Left cardiac atrium (tissue), 4 donors: ENCODE data around the gene PI16. TPM values are rescaled to one million over a fixed set of nuclear protein-coding genes. Genes with fewer than 3 reads are reported as not detected.

Experiments used
- ATAC-seq, 2 donors: fragments of 200-7000 bp; cut with Tn5 transposase; one replicate each; pipeline ENCODE4 v1.9.1; 2020; ENCODE audit warnings: mild to moderate bottlenecking in 2 of 2, moderate library complexity in 2 of 2
- DNase-seq: peaks from one replicate; pipeline ENCODE4 v3.0.0-alpha.2; 2020
- intact Hi-C, 2 donors: fragments of 100-400 bp; cut with DNase I; formaldehyde crosslinking; loops; one replicate each; pipeline versions ENCODE4 v1.14.1 to v1.15.1; 2022 to 2023
- total RNA-seq, 2 donors: library from RNA; stranded (reverse); fragmentation: NEBNext Ultra II Directional; extraction: Animal tissue kit (Norgen Biotek cat#: 25700); gene quantifications; one replicate each; pipeline ENCODE4 v1.2.1, GENCODE V29; 2021
- donor health status: DM: no; HTN: yes; CAD: no.
- donor health status: DM: no; HTN: yes; CAD: no; lungs with severe emphysema.
- donor health status: DM: yes; HTN: yes; CAD: no.
- donor health status: Dilated cardiomyopathy.

The PI16 gene
- total RNA-seq, 2 donors from 2014 or later = 28.2 to 47.0 TPM

DNA sequence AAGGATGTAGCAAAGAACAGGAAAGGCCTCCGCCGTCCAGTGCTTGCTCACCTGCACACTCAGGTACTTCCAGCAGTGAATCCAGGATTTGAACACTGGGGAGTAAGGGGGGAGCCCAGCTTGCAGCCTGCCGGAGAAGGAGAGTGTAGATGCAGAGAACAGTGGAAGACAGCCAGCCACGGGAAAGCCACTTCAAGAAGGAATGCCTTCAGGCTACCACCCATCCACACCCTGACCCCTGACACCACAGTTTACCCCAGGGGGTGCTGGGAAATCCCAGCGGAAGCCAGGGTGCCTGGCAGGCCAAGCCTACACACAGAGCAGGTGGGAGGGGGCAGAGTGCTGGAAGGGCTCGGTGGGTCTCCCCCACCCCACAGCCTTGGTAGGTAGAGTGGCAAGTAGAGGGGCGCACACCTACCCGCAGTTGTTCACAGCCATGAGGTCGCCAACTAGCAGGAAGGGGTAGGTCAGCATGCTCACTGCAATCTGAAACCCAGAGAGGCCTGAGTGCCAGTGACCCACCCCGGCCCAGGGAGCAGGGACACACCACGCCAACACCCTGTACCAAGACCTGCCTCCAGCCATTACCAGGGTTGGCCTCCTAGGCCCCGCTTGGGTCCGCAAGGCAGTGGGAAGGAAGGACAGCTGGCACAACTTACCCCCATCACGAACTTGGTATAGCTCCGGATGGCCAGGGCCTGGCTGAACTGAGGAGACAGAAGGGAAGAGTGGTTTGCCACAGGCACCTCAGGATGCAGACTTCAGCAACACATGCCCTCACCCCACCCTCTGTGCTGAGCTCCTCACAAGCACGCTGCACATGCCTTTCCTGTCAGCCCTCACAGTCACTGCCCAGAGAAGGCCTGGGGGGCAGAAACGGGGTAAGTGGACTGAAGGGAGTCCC lies 15.7 kb downstream of the PI16 start:
- DNase-seq = no peak
- intact Hi-C loops = loop anchor here in 1 of 2 donors (10.0 kb wide), 1 partner anchor 65 kb away; no protein-coding TSS in a partner anchor
- ATAC-seq = no peak

DNA sequence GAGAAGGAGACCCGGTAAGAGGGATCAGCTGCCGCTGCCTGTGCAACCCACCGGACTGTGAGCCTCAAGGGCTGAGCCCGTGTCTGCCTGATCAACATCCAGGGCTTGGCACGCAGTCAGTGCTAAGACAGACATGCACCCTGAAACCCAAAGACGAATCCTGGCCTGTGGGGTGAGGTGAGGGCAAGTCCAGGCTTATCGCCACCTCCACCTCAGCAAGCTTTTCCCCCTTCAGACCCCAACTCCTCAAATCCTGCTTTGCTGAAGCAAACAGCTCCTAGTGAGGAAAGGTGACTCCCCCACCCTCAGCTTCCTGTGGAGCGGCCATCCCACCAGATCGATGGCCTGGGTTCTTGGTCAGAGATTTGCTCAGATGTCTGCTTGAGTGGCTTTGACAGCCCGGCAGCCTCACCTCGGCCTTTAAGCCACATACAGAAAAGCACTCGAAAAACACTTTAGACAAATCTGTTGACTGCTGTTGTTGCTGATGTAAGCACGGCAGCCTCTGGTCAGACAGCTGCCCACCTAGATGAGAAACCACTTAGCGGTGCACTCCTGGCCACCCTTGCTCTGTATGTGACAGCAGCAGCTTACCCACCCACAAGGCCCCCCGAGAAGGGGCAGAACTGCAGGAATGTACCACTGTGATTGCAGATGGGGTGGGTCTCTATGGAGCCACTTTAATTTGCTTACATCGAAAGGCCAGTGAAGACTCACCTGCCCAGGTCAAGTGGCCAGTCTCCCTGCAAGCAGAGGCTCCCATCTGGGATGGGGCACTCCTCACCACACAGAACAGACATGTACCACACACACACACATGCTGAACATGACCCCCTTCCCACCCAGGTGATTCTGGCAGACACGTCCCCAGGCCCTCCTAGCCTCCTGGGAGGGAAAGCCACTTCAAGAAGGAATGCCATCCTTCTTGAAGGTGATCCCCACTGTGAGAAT lies 16.6 kb downstream of the PI16 start:
- DNase-seq (no peak), ATAC-seq (no peak)
- intact Hi-C loops = no loop called here

DNA sequence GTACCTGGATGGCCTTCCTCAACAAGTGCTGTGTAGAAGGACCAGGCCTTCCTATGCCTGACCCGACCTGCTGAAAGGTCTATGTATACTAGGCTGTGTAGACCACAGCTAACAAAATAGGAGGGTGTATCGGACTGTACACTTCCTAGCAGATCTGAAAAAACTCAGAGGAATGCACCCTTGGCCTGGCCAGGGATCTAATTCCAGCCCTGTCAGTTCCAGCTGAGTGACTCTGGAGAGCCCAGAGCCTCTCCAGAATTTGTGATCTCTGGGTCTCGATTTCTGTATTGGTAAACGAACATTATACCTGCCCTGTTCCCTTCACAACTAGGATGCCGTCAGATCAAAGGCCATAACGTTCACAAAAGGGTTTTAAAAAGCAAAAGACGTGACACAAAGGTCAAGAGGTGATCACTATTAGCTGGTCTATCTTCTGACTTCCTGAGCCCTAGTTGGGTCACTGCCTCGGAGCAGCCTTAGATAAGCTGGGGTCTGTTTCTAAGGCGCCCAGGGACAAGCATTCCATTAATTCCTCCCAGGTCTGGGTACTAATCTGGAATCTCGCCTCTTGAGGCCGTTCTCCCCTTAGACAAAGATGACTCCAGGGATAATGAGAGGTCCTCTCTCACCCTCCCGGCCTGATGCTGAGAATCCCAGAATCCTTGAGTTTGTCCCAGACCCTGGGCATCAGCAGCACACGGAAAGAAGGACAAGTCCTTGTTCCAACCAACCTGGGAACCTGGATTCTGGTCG lies 17.6 kb downstream of the PI16 start:
- peak in 1 of 2 donors; percentile 22 for ATAC-seq
- intact Hi-C loops = no loop called here
- no peak for DNase-seq

DNA sequence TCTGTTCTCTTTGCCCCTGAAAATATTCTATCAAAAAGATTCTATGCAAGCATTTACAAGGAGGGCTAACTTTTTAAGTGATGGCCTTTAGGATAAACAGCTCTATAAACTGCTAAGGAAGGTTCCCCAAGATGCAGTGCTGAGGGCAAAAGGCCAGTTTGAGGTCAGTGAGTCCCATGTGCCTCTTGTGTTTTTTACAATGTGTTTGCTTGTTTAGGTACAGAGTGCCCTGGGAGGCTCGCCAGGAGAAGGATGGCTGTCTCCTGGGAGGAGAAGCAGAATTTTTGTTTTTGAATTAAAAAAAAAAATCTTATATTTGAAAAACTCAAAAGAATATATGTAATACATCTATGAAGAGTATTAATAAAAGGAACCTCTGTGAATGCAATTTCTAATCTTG lies 18.7 kb downstream of the PI16 start:
- DNase-seq (no peak), ATAC-seq (no peak)
- intact Hi-C loops = no loop called here

DNA sequence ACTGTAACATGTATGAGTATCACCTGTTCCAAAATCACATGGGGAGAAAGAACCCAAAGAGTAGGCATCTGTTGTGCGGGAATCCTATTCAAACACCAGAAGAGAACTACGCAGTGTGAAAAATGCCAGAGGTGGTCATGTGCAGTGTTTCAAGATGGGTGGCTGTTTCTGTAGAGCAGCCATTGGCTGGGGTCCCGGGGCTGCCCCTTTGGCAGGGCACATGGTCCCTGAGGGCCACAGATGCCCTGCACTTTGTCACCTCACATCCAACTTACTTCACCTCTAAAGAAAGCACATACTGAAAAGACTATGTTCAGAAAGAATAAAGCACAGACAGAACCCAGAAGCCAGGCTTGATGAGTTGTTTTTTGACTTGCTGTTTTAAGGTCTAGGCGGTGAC lies 19.1 kb downstream of the PI16 start:
- intact Hi-C loops = no loop called here
- ATAC-seq (no peak), DNase-seq (no peak)

DNA sequence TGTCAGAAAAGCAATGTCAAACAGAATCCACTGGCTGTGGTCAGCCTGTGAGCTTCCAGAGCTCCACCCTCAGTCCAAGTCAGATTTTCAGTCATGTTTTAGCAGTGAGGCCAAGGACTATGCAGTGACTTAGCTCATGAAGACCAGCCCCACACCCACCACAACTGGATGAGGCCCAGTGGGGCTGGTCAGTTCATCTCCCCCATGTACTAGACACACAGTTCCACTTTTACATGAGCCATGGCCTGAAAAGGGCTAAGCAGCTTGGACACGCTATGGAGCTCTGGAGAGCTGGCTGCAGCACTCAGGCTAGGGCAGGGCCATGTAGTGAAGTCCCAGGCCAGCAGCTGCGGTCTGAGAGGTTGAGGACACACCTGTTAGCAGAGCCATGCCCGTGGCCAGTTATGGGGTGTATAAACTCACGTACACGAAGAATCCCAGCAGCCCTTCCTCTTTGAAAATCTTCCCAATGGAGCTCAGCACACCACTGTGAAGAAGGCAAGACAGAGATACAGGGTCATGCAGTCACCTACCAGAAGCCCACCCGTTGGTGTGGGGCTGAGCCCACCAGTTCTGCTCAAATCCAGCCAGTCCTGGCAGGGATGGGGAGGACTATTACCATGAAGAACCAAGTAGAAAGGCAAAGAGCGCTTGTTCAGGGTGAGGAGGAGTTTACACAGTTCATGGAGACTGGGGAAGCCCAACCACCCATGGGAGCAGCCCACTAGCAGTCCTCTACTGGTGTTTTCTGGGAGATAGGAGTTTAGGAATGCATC lies 20.9 kb downstream of the PI16 start:
- no peak for ATAC-seq

DNA sequence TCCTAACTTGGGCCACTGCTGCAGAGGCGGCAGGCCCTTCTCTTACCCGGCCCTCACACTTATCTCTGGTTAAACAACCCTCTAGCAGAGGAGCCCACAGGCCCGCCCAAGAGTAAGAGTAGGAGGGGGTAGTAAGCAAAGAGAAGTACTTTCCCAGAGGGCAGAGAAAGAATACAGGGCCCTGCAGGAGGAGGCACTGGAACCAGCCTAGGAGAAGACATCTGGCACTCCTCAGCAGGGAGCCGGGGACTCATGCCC lies 21.4 kb downstream of the PI16 start:
- intact Hi-C loops = loop anchor here in 1 of 2 donors (5.0 kb wide), 1 partner anchor 69 kb away; no protein-coding TSS in a partner anchor
- ATAC-seq = peak in 1 of 2 donors; percentile 13

More for the DNA sequence above, 20.9 kb downstream of the PI16 start:
- no peak for DNase-seq
- intact Hi-C loops = loop anchor here in 1 of 2 donors (5.0 kb wide), 1 partner anchor 68 kb away; no protein-coding TSS in a partner anchor

DNA sequence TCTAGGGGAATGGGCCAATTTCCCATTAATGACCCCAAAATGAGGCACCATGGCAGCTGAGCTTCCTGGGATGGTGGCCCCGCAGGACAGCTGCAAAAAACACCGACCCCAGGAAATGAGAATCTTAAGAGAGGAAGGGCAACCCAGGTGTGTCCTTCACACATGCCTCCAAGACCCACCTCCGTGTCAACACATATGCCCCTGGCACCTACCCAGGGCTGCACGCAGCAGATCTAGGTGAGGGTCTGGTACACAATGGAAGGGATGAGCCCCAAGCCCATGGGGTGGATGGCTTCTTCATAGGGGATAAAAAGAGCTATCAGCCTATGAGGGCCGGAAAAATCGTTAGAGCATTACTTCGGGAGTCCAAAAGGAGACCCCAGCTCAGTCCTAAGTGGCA lies 22.0 kb downstream of the PI16 start:
- intact Hi-C loops = loop anchor here in 1 of 2 donors (5.0 kb wide), 1 partner anchor 69 kb away; no protein-coding TSS in a partner anchor
- ATAC-seq = no peak
- DNase-seq = no peak

More for the DNA sequence above, 21.4 kb downstream of the PI16 start:
- DNase-seq = no peak

DNA sequence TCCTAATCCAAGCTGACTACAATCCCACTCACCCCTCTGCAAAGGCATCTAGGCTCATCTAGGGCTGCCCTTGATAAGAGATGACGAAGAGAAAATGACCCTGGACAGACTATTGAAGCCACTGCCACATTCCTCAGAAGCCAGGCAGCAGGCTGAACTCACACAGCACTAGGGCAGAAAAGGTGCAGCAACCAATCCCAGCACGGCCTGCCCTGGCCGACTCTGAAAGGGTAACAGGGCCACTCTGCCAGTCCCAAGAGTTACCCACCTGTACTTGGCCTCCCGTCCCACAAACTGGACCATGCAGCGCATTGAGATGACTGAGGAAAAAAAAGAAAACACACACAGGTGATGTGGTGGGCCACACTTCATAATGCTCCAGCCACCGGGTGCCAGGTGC lies 22.4 kb downstream of the PI16 start:
- no peak for DNase-seq
- ATAC-seq = no peak
- intact Hi-C loops = loop anchor here in 1 of 2 donors (5.0 kb wide), 1 partner anchor 70 kb away; no protein-coding TSS in a partner anchor

DNA sequence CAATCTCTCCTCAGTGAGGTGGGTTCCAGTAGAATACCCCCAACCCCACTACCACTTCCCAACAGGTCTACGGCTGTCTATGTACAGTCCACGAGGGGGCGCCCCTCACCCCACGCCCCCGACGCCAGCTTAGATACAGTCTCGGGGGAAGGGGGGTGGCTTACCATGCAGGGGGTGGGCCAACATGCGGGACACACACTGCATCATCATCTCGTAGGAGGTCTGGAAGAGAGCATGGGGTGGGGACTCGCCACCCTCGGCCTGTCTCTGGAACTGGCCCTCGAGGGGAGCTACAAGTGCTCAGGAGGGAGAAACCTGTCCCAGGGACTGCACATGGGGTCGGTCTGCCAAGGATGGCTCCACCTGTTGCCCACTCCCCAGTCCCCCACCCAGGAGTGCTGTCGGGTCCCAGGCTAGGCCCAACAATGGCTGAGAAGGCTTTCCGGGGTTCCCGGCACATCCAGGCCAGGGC lies 23.0 kb downstream of the PI16 start:
- ATAC-seq = no peak

DNA sequence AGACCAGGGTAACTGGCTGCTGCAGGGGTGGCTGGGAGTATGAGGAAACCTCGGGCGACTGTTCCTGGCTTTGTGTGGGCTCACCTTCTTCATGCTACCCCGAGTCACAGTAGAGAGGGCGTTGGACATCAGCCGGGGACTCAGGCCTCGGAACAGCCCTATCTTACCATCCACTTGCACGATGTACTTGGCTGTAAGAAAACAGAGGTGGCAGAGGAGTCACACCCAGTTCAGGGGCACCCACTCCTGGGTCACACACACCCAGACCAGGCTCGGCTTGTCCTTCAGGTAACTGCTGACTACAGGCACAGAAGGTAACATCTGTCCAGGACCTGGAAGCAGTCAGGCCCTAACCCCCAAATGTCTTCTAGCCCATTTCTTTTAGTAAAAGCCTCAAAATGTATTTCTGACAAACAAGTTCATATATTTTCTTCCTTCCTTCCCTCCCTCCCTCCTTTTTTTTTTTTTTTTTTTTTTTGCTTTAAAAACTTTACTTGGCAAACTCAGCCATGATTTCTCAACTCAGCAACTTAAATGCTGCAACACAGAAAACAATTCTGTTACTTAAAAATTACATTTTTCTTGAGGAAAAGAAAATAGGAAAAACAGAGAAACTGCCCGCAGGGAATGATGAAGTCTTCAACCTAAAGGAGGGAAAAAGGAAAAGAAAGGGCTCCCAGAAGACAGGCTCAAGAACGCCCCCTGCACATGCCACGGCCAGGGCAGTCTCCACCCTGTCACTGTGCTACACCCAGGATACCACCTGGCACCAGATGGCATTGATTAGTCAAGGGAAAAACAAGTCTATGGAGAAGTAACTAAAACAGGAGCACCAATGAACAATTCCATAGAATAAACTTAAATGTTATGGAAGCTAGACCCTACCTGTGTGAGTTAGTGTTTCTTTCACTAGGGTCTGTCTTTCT lies 24.1 kb downstream of the PI16 start:
- ATAC-seq (no peak), DNase-seq (no peak)
- intact Hi-C loops = loop anchor here in 1 of 2 donors (5.0 kb wide), 1 partner anchor 71 kb away; no protein-coding TSS in a partner anchor

More for the DNA sequence above, 23.0 kb downstream of the PI16 start:
- no peak for DNase-seq
- intact Hi-C loops = loop anchor here in 1 of 2 donors (5.0 kb wide), 1 partner anchor 70 kb away; no protein-coding TSS in a partner anchor

DNA sequence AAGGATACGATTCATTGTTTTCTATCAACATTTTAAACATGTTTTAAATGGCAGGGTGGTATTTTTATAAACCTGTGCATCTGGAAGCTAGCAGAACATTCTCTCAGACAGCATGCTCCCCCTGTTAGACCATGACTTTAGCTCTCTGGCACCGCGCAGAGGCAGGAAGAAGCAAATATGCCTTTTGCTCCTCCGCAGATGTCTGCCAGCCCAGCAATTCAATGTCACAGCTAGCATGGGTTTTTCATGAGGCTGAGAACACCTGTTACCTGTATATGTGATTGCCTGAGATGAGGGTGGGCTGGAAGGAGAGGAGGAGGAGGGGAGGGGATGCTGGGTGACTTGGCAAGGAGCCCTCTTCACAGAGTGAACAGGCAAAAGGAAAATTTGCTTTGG lies 24.8 kb downstream of the PI16 start:
- no peak for DNase-seq
- ATAC-seq = peak; percentile 59 to 67
- intact Hi-C loops = loop anchor here in 1 of 2 donors (5.0 kb wide), 1 partner anchor 72 kb away; no protein-coding TSS in a partner anchor

DNA sequence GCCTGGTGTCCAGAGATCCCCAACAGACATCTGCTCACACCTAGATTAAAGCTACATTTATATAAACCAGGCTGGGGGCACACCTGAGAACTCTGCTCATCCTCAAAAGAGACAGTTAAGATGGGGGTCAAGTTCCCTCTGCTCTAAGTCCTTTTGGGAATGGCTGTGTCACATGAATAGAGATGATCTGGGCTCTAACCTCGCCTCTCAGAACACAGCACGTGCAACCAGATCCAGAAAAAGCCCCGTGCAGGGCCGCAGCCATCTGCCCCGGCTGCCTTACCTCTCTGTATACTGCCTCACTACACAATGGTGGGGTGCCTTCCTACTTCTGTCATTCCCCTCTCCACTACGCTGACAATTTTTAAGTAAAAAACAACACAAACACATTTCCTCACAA lies 25.6 kb downstream of the PI16 start:
- DNase-seq (no peak), ATAC-seq (no peak)
- intact Hi-C loops = loop anchor here (5.0 kb wide), 1 partner anchor 93 kb away; the partner anchor contains the start of gene C6orf89 (in 2 of the 2)

DNA sequence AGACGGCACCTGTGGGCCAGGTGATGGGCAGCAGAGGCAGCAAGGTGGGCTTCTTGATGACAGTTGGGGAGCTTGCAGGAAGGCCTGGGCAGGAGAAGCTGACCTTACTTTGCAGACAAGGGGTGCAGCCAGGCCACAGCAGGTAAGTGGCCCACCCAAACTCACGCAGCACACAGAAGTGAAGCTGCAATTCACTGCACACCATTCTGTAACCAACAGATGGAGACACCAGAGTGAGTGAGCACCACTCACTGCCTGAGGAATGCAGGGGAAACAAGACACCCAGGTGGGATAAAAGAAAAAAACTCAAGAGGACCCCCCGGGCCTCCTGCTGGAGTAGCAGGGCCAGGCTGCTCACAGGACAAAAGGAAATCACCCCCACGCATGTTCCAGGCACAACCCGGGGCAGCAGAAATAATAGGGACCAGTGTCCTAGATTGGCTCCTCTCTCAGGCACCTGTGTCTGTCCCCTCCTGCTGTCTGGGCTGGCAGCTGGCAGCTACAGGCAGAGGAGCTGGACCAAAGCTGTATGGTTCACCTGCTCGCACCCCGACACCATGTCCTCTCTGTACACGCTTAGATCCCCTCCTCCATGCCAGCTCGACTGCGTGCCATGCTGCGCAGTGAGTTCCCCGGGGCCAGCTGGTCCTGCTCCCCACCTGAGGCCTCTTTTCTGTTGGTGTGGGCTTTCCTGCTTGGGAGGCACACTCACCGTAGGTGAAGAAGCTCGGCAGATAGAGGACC lies 26.5 kb downstream of the PI16 start:
- no peak for ATAC-seq
- DNase-seq = no peak
- intact Hi-C loops = loop anchor here (5.0 kb wide), 1 partner anchor 94 kb away; the partner anchor contains the start of gene C6orf89 (in 2 of the 2)

DNA sequence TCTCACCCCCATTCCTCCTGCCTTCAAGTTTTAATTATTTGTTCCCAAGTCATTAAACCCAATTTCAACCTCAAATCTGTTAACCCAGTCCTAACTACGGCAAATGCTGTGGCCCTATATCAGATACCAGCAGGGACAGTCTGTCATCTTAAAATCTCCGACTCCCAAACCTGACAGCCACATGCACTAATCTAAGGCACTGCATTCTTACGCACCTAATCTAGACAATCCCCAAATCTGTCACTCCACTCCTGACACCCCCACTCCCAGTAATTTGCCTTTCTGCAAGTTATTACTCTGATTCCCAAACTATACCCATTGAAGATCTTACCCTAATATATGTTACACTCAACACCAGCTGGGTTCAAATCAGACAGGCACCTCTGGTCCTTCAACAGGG lies 29.0 kb downstream of the PI16 start:
- intact Hi-C loops = loop anchor here (5.0 kb wide), 1 partner anchor 96 kb away; the partner anchor contains the start of gene C6orf89 (in 2 of the 2)
- ATAC-seq = no peak

More for the DNA sequence above, 29.0 kb downstream of the PI16 start:
- no peak for DNase-seq
